ENCODE data around the gene GNPTG.

Gene GNPTG

GRCh38 chr16:1387331-1387730, 35.6 kb downstream of the GNPTG start:
- H3K4me3 ChIP-seq (replicated peaks; ENCODE audit: low read depth, low read length), result no peak overlapping the region
- no peak for DNase-seq (ENCODE audit: extremely low read depth, low read depth)
- TF ChIP-seq, protein P1, sequence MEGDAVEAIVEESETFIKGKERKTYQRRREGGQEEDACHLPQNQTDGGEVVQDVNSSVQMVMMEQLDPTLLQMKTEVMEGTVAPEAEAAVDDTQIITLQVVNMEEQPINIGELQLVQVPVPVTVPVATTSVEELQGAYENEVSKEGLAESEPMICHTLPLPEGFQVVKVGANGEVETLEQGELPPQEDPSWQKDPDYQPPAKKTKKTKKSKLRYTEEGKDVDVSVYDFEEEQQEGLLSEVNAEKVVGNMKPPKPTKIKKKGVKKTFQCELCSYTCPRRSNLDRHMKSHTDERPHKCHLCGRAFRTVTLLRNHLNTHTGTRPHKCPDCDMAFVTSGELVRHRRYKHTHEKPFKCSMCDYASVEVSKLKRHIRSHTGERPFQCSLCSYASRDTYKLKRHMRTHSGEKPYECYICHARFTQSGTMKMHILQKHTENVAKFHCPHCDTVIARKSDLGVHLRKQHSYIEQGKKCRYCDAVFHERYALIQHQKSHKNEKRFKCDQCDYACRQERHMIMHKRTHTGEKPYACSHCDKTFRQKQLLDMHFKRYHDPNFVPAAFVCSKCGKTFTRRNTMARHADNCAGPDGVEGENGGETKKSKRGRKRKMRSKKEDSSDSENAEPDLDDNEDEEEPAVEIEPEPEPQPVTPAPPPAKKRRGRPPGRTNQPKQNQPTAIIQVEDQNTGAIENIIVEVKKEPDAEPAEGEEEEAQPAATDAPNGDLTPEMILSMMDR (IDR thresholded peaks at IDR 0.05; ENCODE audit: low read depth, low read length, missing control alignments), result no peak

DNA sequence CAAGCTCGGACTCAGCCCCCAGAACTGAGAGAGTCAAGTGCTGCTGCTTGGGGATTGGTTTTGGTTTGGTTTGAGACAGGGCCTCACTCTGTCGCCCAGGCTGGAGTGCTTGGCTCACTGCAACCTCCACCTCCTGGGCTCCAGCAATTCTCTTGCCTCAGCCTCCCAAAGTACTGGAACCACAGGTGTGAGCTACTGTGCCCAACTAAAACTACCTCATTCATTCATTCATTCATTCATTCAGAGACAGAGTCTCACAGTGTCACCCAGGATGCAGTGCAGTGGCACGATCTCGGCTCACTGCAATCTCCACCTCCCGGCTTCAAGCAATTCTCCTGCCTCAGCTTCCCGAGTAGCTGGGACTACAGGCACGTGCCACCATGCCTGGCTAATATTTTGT, 38.0 kb downstream of the GNPTG start:
- TF ChIP-seq, protein P1 (IDR thresholded peaks at IDR 0.05; ENCODE audit: low read depth, low read length, missing control alignments), result no peak
- no peak for DNase-seq (ENCODE audit: extremely low read depth, low read depth)
- H3K4me3 ChIP-seq (replicated peaks; ENCODE audit: low read depth, low read length), result no peak overlapping the region

- no peak for DNase-seq (ENCODE audit: extremely low read depth, low read depth)
- no peak overlapping the region for H3K4me3 ChIP-seq (replicated peaks; ENCODE audit: low read depth, low read length)
- TF ChIP-seq, protein P1 (IDR thresholded peaks at IDR 0.05; ENCODE audit: low read depth, low read length, missing control alignments), result no peak
Observed at GRCh38 chr16:1390239-1390779, 38.6 kb downstream of the GNPTG start.

- H3K4me3 ChIP-seq (replicated peaks; ENCODE audit: low read depth, low read length), result no peak overlapping the region
- TF ChIP-seq, protein P1 (IDR thresholded peaks at IDR 0.05; ENCODE audit: low read depth, low read length, missing control alignments), result no peak
- DNase-seq (ENCODE audit: extremely low read depth, low read depth), result no peak
Observed at GRCh38 chr16:1392826-1393225, 41.1 kb downstream of the GNPTG start.

DNA sequence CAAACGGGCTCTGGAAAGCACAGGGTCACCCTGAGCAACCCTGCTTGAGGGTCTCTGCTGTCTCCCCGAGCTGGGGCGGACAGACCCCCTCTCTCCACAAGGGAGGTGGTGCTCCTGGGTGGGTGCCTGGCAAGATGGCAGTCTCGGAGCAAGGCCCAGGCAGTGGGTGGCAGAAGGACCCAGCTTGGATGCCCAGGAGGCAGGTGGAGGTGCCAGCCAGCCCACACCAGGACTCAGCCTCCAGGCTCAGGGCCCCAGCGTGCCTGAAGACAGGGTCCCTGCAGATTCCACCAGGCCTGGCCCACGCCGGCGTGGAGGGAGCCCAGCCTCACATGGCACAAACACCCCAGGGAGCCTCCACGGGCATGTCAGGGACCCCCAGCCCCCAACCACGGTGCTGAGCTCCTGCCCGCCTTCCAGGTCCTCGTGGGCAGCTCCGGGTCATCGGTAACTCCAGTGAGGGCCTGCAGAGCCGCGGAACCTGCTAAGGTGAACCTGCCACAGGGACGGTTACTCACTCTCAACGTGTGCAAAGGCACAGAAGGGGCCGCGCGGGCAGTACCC, 42.0 kb downstream of the GNPTG start:
- TF ChIP-seq, protein P1 (IDR thresholded peaks at IDR 0.05; ENCODE audit: low read depth, low read length, missing control alignments), result no peak
- DNase-seq (ENCODE audit: extremely low read depth, low read depth), result no peak
- no peak overlapping the region for H3K4me3 ChIP-seq (replicated peaks; ENCODE audit: low read depth, low read length)

DNA sequence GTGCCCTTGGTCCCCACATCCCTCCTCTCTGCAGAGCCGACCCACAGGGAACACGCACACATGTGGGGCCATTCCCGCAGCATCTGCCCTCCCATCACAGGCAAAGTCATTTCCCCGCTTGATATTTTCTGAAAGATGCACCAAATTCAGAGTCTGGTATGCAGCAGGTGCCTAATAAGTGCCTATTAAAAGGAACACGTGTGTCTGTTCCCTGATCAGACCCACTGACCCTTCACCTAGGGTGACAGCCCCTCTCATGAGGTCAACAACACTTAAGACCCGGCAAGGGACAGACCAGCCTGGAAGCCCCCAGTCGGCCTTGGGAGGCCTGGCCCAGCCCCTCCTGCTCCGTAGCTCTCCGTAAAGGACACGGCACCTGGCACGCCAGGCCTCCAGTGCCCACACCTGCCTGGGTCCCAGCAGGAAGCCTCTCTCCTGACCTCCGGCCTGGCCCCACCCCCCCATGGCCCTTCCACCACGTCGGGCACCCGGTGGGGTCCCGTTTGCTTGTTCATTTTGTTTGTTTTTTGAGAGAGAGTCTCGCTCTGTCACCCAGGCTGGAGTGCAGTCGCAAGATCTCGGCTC, 42.7 kb downstream of the GNPTG start:
- DNase-seq (ENCODE audit: extremely low read depth, low read depth), result no peak
- no peak overlapping the region for H3K4me3 ChIP-seq (replicated peaks; ENCODE audit: low read depth, low read length)
- TF ChIP-seq, protein P1 (IDR thresholded peaks at IDR 0.05; ENCODE audit: low read depth, low read length, missing control alignments), result no peak
